ENCODE data around the gene SERAC1.

The SERAC1 gene

GRCh38 chr6:158103228-158103627 is 64.8 kb downstream of the SERAC1 start:
- DNase-seq (ENCODE audit: low spot score) = no peak
- no peak overlapping the region for H3K27ac ChIP-seq
- TF ChIP-seq, protein P1, sequence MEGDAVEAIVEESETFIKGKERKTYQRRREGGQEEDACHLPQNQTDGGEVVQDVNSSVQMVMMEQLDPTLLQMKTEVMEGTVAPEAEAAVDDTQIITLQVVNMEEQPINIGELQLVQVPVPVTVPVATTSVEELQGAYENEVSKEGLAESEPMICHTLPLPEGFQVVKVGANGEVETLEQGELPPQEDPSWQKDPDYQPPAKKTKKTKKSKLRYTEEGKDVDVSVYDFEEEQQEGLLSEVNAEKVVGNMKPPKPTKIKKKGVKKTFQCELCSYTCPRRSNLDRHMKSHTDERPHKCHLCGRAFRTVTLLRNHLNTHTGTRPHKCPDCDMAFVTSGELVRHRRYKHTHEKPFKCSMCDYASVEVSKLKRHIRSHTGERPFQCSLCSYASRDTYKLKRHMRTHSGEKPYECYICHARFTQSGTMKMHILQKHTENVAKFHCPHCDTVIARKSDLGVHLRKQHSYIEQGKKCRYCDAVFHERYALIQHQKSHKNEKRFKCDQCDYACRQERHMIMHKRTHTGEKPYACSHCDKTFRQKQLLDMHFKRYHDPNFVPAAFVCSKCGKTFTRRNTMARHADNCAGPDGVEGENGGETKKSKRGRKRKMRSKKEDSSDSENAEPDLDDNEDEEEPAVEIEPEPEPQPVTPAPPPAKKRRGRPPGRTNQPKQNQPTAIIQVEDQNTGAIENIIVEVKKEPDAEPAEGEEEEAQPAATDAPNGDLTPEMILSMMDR (conservative IDR thresholded peaks at IDR 0.05; ENCODE audit: low read depth) = no peak
- ChIA-PET CTCF (interaction anchor here (1.0 kb wide), 1 partner anchor 31 kb away, joined by 3 read pairs; no protein-coding TSS in a partner anchor), POLR2A (ENCODE audit: low non-redundant PET) (no interaction called here)

DNA sequence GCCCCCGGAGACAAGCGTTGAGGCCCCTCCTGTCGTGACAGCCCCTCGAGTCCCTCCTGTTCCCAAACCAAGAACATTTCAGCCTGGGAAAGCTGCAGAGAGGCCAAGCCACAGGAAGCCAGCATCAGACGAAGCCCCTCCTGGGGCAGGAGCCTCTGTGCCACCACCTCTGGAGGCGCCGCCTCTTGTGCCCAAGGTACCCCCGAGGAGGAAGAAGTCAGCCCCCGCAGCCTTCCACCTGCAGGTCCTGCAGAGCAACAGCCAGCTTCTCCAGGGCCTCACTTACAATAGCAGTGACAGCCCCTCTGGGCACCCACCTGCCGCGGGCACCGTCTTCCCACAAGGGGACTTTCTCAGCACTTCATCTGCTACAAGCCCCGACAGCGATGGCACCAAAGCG is 72.4 kb downstream of the SERAC1 start:
- ChIA-PET CTCF (no interaction called here), POLR2A (ENCODE audit: low non-redundant PET) (no interaction called here)
- TF ChIP-seq, protein P1 (conservative IDR thresholded peaks at IDR 0.05; ENCODE audit: low read depth) = no peak
- H3K27ac ChIP-seq = no peak overlapping the region
- DNase-seq (ENCODE audit: low spot score) = no peak

DNA sequence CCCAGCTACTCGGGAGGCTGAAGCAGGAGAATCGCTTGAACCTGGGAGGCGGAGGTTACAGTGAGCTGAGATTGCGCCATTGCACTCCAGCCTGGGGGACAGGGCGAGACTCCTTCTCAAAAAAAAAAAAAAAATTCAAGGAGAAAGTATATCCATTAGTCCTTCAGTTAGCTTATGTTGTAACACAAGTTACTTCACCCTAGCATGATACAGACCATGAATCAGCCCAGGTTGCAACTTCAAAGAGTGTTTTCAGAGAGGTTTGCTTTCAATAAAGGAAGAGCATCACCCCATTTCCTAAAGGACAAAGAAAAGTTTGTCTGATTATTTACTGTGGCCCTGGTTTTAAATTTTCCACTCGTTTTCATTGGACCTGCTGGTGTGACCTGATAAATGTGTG is 73.0 kb downstream of the SERAC1 start:
- POLR2A ChIA-PET (ENCODE audit: low non-redundant PET) = no interaction called here
- TF ChIP-seq, protein P1 (conservative IDR thresholded peaks at IDR 0.05; ENCODE audit: low read depth) = no peak
- CTCF ChIA-PET = no interaction called here
- H3K27ac ChIP-seq = no peak overlapping the region
- DNase-seq (ENCODE audit: low spot score) = peak; percentile 30

DNA sequence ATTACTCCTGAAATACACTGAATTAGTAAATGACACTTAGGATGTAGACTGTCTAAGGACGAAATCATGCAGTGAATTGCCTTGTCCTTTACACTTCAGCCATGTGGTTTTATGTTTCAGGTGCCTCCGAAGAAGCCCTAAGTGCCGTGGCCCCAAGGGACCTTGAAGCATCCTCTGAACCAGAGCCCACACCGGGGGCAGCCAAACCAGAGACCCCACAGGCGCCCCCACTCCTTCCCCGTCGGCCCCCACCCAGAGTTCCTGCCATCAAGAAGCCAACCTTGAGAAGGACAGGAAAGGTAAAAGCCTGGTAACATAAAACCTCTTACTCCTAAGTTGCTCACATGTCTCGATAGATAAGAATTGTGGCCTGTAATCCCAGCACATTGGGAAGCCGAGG is 75.3 kb downstream of the SERAC1 start:
- no peak overlapping the region for H3K27ac ChIP-seq
- ChIA-PET POLR2A (ENCODE audit: low non-redundant PET) (no interaction called here), CTCF (no interaction called here)
- TF ChIP-seq, protein P1 (conservative IDR thresholded peaks at IDR 0.05; ENCODE audit: low read depth) = no peak
- no peak for DNase-seq (ENCODE audit: low spot score)

GRCh38 chr6:158087224-158087867 is 80.7 kb downstream of the SERAC1 start:
- TF ChIP-seq, protein P1 (conservative IDR thresholded peaks at IDR 0.05; ENCODE audit: low read depth) = no peak
- ChIA-PET CTCF (no interaction called here), POLR2A (ENCODE audit: low non-redundant PET) (no interaction called here)
- H3K27ac ChIP-seq = no peak overlapping the region
- DNase-seq (ENCODE audit: low spot score) = no peak

- POLR2A ChIA-PET (ENCODE audit: low non-redundant PET) = no interaction called here
- CTCF ChIA-PET = no interaction called here
- TF ChIP-seq, protein P1 (conservative IDR thresholded peaks at IDR 0.05; ENCODE audit: low read depth) = no peak
- no peak for DNase-seq (ENCODE audit: low spot score)
- no peak overlapping the region for H3K27ac ChIP-seq
Observed at GRCh38 chr6:158086504-158087223, 81.4 kb downstream of the SERAC1 start.
